Kidney epithelial cell (primary cell): ENCODE measurements around the gene ATG13. TPM values are rescaled to one million over a fixed set of nuclear protein-coding genes. Genes with fewer than 3 reads are reported as not detected.

Experiments used
- DNase-seq: peaks from one replicate; pipeline ENCODE4 v3.0.0-alpha.2; 2010; ENCODE audit warnings: low read depth
- H3K27me3 ChIP-seq: 2 replicates; pipeline ENCODE4 v1.6.0; 2011; ENCODE audit warnings: low read length; ENCODE audit not compliant: control insufficient read depth, insufficient read depth
- H3K36me3 ChIP-seq: 2 replicates; pipeline ENCODE4 v1.5.1; 2011; ENCODE audit warnings: low read length; ENCODE audit not compliant: control insufficient read depth, insufficient read depth
- H3K4me3 ChIP-seq: 2 replicates; pipeline ENCODE4 v1.5.1; 2011; ENCODE audit warnings: low read depth, mild to moderate bottlenecking, control low read depth, low read length
- CTCF ChIP-seq: IDR thresholded peaks from 2 replicates; pipeline ENCODE4 v1.5.1; 2011; ENCODE audit warnings: mild to moderate bottlenecking, moderate library complexity, low read length, control low read depth, inconsistent platforms; ENCODE audit not compliant: insufficient read depth, poor library complexity, severe bottlenecking
- total RNA-seq: library from RNA; depleted of rRNA; stranded (reverse); fragments of >200 nt; gene quantifications from 2 replicates; pipeline ENCODE4 v1.2.3, GENCODE V29; 2015

The ATG13 gene
- total RNA-seq, 1 donor from 2014 or later: 90.7 TPM

DNA sequence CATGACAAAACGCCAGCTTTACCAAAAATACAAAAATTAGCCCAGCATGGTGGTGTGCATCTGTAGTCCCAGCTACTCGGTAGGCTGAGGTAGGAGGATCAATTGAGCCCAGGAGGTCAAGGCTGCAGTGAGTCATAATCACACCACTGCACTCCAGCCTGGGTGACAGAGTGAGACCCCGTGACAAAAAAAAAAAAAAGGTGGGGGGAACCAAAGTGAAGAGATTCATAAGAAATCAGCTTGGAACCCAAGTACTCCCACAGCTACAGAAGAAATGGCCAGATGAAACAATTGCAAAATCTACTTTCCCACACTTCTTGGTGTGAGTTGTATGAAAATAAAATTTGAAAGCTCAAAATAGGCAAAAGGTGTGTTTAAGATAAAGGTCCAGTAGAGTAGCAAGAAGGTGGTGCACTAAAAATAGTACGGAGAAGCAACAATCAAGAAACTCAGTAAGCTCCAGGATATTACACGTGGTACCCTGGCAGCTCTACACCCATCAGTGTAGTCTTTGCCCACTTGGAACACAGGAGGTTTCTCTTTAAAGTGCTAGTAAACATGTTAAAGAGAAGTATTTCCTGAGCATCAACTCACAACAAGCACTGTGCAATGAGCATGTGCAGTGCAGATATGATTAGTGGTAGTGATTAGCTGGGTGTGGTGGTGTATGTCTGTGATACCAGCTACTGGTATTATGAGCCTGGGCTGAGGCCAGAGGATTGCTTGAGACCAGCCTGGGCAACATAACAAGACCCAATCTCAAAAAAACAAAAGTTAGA lies 5.6 kb upstream of the ATG13 start:
- TF ChIP-seq CTCF: no peak
- no peaks in the 10 kb centered on the region for H3K27me3 ChIP-seq
- no peak overlapping the region for H3K4me3 ChIP-seq
- no peaks in the 10 kb centered on the region for H3K36me3 ChIP-seq
- no peak for DNase-seq

GRCh38 chr11:46612326-46612725 lies 5.0 kb upstream of the ATG13 start:
- TF ChIP-seq CTCF: no peak

DNA sequence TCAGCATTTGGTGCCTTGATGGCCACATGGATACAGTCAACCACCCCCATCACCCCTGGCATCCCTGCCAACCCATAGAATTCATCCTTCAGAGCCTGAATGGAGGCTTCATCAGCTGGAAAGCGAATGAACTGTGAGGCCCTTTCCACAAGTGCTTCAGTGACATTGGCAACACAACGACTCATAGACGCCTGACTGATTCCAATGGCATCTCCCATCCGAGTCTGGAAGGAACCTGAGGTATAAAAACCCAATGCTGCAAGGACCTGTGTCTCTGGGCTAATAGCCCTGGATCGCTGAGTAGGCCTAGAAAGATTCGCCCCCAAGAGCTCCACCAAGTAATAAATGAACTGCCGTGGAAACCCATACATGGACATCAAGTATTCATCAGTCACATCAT lies 1.6 kb upstream of the ATG13 start:
- no peak overlapping the region for H3K4me3 ChIP-seq
- H3K27me3 ChIP-seq: no peaks in the 10 kb centered on the region
- TF ChIP-seq CTCF: no peak
- H3K36me3 ChIP-seq: no peaks in the 10 kb centered on the region
- DNase-seq: no peak

More at GRCh38 chr11:46612326-46612725, 5.0 kb upstream of the ATG13 start:
- Histone ChIP-seq H3K4me3 (no peak overlapping the region), H3K27me3 (no peaks in the 10 kb centered on the region), H3K36me3 (no peaks in the 10 kb centered on the region)
- no peak for DNase-seq

DNA sequence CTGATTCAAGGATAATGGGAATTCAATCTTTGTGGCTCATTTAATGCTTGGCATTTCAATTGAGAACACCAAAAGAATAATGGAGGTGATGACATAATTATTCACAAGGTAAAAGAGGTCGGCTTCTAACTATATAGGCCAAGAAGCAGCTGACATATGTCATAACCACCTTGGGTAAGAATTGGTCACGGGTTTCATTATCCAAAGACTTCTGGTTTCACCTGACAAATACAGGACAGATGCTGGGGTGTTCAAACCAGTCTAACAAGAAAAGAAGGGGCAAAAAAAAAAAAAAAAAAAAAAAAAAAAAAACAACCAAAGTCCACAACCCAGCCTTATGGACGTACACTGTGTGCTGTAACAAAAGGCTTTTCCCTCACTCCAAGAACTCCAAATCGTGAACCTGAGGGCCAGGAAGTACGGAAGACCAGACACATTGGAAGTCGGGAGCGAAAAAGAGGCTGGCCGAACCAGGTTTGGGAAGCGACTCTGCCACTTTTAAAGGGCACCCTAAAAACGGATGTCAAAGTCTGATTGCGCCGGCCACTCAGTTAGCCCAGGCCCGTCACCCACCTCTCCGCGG lies 711 bp upstream of the ATG13 start:
- peak overlapping the region; percentile 72 for H3K4me3 ChIP-seq
- no peaks in the 10 kb centered on the region for H3K36me3 ChIP-seq
- DNase-seq: no peak
- no peaks in the 10 kb centered on the region for H3K27me3 ChIP-seq
- TF ChIP-seq CTCF: no peak

DNA sequence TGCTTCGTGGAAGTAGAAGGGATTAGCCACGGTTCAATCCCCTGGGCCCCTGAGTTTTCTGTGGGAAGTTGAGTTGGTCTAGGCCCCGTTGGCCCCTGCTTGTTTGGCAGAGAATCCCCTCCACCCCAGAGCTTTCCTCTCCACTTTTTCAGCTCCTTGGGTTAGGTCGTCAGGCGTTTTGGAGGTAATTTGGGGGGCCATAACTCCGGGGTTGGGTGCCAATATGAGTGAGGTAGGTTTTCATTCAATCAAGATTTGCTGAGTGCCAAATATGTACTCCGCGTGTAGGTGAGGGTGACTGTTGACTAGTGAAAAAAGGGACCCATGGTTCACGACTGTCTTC lies 590 bp downstream of the ATG13 start:
- Histone ChIP-seq H3K27me3 (no peaks in the 10 kb centered on the region), H3K4me3 (peak overlapping the region; percentile 72), H3K36me3 (no peaks in the 10 kb centered on the region)
- no peak for TF ChIP-seq CTCF
- DNase-seq: no peak

DNA sequence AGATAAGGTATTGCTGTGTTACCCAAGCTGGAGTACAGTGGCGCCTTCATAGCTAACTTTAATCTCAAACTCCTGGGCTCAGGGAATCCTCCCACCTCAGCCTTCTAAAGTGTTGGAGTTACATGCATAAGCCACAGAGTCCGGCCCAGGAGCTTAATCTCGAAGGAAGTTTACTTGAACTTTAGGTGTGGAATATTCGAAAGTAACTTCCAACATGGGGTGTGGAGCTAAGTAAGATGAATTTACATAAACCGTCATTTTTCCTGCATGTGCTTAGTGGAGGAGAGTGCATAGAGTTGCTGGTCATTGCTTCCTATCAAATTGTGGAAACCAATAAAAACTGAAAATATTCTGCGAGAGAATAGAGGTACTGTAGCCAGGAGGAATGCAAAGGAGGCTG lies 1.5 kb downstream of the ATG13 start:
- no peak for TF ChIP-seq CTCF
- H3K27me3 ChIP-seq: no peaks in the 10 kb centered on the region
- no peaks in the 10 kb centered on the region for H3K36me3 ChIP-seq
- H3K4me3 ChIP-seq: no peak overlapping the region
- no peak for DNase-seq
